AG10803 (cell line): ENCODE measurements around the gene CBX8.

Experiments
- DNase-seq: peaks from one replicate; pipeline ENCODE4 v3.0.0; 2010; ENCODE audit warnings: low read depth
- H3K4me3 ChIP-seq: 2 replicates; pipeline ENCODE4 v1.5.1; 2011; ENCODE audit warnings: mild to moderate bottlenecking, low read length, control low read depth
- CTCF ChIP-seq: conservative IDR thresholded peaks from 2 replicates; pipeline ENCODE4 v1.5.1; 2011; ENCODE audit warnings: mild to moderate bottlenecking, low read length, control low read depth, inconsistent platforms

The CBX8 gene

GRCh38 chr17:79802736-79803420 lies 6.0 kb upstream of the CBX8 start:
- no peak for DNase-seq
- H3K4me3 ChIP-seq: no peak overlapping the region
- TF ChIP-seq CTCF: no peak

GRCh38 chr17:79802039-79802735 lies 5.3 kb upstream of the CBX8 start:
- no peak overlapping the region for H3K4me3 ChIP-seq
- no peak for DNase-seq
- TF ChIP-seq CTCF: no peak

GRCh38 chr17:79801156-79802038 lies 4.5 kb upstream of the CBX8 start:
- TF ChIP-seq CTCF: no peak
- H3K4me3 ChIP-seq: no peak overlapping the region
- no peak for DNase-seq

GRCh38 chr17:79800325-79801155 lies 3.7 kb upstream of the CBX8 start:
- no peak for TF ChIP-seq CTCF
- no peak overlapping the region for H3K4me3 ChIP-seq
- DNase-seq: peak; percentile 48

- no peak for TF ChIP-seq CTCF
- no peak overlapping the region for H3K4me3 ChIP-seq
- DNase-seq: no peak
Observed at GRCh38 chr17:79799538-79800324, 2.9 kb upstream of the CBX8 start.

GRCh38 chr17:79799174-79799537 lies 2.3 kb upstream of the CBX8 start:
- DNase-seq: no peak
- no peak overlapping the region for H3K4me3 ChIP-seq
- no peak for TF ChIP-seq CTCF
